Astrocyte of the spinal cord (primary cell): ENCODE results near the gene ARHGEF2.

Source experiments
- DNase-seq: peaks from one replicate; pipeline ENCODE4 v3.0.0; 2011; ENCODE audit warnings: low read depth, low spot score
- H3K4me3 ChIP-seq: 2 replicates; pipeline ENCODE4 v1.5.1; 2011; ENCODE audit warnings: low read depth, mild to moderate bottlenecking, low read length, moderate library complexity
- CTCF ChIP-seq: IDR thresholded peaks from 2 replicates; pipeline ENCODE4 v1.5.1; 2012; ENCODE audit warnings: low read depth, mild to moderate bottlenecking, low read length, inconsistent platforms
- in situ Hi-C: cut with HindIII; loops from 2 replicates; pipeline ENCODE4 v1.10.0; 2017; ENCODE audit warnings: low sequenced_read_pairs

Gene ARHGEF2

DNA sequence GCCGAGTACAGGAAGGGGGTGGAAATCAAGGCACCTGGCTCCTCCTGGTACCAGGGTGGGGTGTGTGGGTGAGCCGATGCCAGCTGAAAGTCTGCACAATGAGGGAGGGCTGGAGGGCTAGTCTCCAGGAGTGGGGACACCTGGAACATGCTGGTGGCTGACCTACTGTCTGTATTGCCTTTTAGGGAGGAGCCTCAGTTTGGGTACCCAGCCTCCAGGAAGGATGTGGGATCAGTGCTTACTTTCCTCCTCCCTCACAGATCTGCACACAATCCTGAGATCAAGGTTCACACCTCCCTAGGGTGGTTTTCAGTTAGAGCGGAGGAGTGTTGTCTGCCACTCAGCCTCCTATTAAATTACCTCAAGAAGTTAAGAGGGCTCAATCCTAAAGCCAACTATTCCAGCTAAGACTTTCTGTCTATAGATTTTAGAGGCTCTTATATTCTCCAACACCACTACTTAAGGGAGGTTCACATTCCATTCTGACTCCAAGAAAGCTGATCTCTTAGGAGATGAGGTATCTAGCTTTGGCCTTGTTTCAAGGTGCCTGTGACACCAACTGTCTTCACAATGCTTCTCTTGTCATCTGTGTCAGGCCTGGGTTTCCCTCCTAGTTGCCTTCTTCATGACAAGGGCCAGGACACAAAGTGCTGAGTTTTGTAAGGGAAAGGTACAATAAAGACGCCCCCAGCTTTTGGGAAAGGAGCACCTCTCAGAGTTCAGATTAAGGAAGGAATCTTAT is 26.7 kb upstream of the ARHGEF2 start:
- in situ Hi-C loops, result no loop called here
- DNase-seq, result no peak
- H3K4me3 ChIP-seq, result no peak overlapping the region
- TF ChIP-seq CTCF, result no peak

DNA sequence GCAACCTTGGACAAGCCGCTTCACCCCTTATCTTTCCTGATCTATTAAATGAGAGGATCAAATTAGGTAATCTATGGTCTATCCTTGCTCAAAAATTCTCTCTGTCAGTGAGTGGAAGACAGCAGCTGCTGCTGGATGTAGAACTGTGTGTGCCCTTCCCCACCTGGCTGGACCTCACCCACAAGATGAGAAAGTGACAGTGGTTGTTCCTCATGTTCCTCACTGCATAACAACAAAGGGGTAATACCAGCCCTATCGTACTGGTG is 25.5 kb upstream of the ARHGEF2 start:
- no peak overlapping the region for H3K4me3 ChIP-seq
- no peak for TF ChIP-seq CTCF
- in situ Hi-C loops, result no loop called here
- no peak for DNase-seq

DNA sequence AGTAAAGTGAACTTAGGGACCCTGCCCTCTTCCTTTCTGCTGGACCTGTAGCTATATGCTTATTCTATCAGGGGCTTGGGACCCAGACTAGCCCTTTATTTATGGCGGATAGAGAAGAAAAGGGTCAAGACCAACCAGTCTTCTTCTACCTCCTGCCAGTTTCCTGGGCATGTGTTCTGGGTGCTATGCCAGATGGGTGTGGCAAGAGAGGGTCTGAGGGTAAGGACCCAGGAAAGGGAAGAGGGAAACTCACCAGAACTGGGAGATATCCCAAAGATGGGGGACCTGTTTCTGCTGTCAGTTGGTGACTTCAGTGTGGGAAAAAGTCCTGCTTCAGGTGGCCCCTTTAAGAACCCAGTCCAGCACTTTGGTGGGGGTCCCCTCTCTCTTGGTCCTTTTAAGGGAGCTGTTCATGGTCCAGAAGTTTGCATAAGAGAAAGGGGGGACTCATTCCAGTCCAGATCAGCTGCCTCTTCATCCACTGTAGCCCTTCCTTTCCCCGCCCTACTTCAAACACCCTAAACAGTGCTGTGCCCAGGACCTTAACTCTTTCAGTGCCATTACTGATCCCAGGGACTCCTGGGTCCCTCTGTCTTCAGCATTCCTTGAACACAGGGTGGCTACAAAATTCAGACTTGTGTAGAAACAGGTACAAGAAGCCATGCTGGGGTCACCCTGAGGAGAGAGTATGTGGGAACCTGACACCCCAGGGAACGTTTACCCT is 24.0 kb upstream of the ARHGEF2 start:
- no peak for DNase-seq
- H3K4me3 ChIP-seq, result no peak overlapping the region
- in situ Hi-C loops, result no loop called here
- TF ChIP-seq CTCF, result no peak

DNA sequence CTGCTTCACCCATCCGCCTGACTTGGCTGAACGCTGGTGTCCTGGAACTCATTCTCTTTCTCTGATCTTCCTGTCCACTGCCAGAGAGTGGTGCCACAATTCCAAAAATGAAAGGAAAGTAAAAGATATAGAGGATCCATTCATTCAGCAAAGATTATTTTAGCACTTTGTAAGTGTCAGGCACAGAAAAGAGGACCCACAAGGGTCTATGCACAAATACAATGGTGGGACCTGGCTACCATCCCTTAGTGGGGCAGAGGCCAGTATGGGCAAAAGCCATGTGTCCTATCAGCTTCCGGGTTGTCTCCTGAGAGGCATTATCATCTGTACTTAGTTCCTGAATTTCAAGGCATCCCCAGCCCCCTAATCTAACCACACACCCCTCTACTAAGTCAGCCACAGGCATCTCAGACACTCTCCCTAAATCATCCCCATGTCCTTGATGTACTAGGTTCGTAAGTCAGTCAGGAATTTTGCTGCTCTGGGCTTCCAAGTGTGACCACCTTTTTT is 23.4 kb upstream of the ARHGEF2 start:
- peak; percentile 13 for TF ChIP-seq CTCF
- H3K4me3 ChIP-seq, result no peak overlapping the region
- DNase-seq, result no peak
- in situ Hi-C loops, result no loop called here

- in situ Hi-C loops, result no loop called here
- no peak for DNase-seq
- no peak overlapping the region for H3K4me3 ChIP-seq
- no peak for TF ChIP-seq CTCF
These were observed 22.8 kb upstream of the ARHGEF2 start for GRCh38 chr1:156001021-156001661.

GRCh38 chr1:155999964-156000363 is 21.6 kb upstream of the ARHGEF2 start:
- no peak for DNase-seq
- no peak overlapping the region for H3K4me3 ChIP-seq
- no peak for TF ChIP-seq CTCF
- in situ Hi-C loops, result no loop called here
